Sigmoid colon (tissue), 7 donors: Measurements from ENCODE around the gene NCKAP5. TPM values are rescaled to one million over a fixed set of nuclear protein-coding genes. Genes with fewer than 3 reads are reported as not detected.

ENCODE experiments used
- DNase-seq: peaks from one replicate; pipeline ENCODE4 v3.0.0-alpha.2; 2019
- H3K27ac ChIP-seq, 4 donors: fragments of 200-600 bp; sonication (generic); one replicate each; pipeline ENCODE4 v1.5.1; 2016 to 2019; ENCODE audit warnings: mild to moderate bottlenecking in 1 of 4
- H3K27me3 ChIP-seq, 3 donors: fragments of 200-600 bp; sonication (generic); one replicate each; pipeline ENCODE4 v1.5.1; 2019; ENCODE audit warnings: mild to moderate bottlenecking in 1 of 3
- H3K36me3 ChIP-seq, 4 donors: fragments of 200-600 bp; sonication (generic); one replicate each; pipeline ENCODE4 v1.5.1; 2016 to 2019
- H3K4me1 ChIP-seq, 4 donors: fragments of 200-600 bp; sonication (generic); one replicate each; pipeline ENCODE4 v1.5.1; 2017 to 2019
- H3K4me3 ChIP-seq, 4 donors: fragments of 200-600 bp; sonication (generic); one replicate each; pipeline ENCODE4 v1.5.1; 2017 to 2019; ENCODE audit warnings: mild to moderate bottlenecking in 2 of 4, moderate library complexity in 1 of 4
- H3K9me3 ChIP-seq, 4 donors: fragments of 200-600 bp in 3 of 4; sonication (generic) in 3 of 4; one replicate each; pipeline versions ENCODE4 v1.5.1 to v1.6.1; 2013 to 2019
- CTCF ChIP-seq, 4 experiments: fragments of 450-650 bp in 3 of 4; fragments of 200-600 bp in 1 of 4; IDR thresholded peaks; one replicate each; pipeline ENCODE4 v1.5.1; 2016 to 2019; ENCODE audit warnings: antibody characterized with exemption in 4 of 4, mild to moderate bottlenecking in 3 of 4, moderate library complexity in 2 of 4
- EP300 ChIP-seq, 4 donors: sonication (generic); formaldehyde crosslinking; IDR thresholded peaks; one replicate each; pipeline ENCODE4 v1.6.1; 2017; ENCODE audit warnings: antibody characterized with exemption in 4 of 4
- POLR2A ChIP-seq, 2 donors: fragments of 450-650 bp; IDR thresholded peaks; one replicate each; pipeline ENCODE4 v1.6.1; 2016; ENCODE audit warnings: antibody characterized with exemption in 2 of 2, mild to moderate bottlenecking in 2 of 2, moderate library complexity in 2 of 2
- POLR2AphosphoS5 ChIP-seq, 4 donors: sonication (generic); formaldehyde crosslinking; IDR thresholded peaks; one replicate each; pipeline ENCODE4 v1.6.1; 2017; ENCODE audit warnings: antibody characterized with exemption in 4 of 4
- WGBS, 2 donors: extraction: QIAGEN DNeasy Blood & Tissue Kit; methylation state at CpG; one replicate each; pipeline ENCODE4 v1.1.7; 2013; 5-methylcytosine and 5-hydroxymethylcytosine counted together
- intact Hi-C: fragments of 100-400 bp; cut with DNase I; formaldehyde crosslinking; loops from one replicate; pipeline ENCODE4 v1.15.1; 2023
- polyA plus RNA-seq, 3 donors: library from polyadenylated mRNA; stranded (reverse); fragments of 200-250 nt; gene quantifications; one replicate each; pipeline ENCODE4 v1.2.3, GENCODE V29; 2013
- total RNA-seq, 4 donors: library from RNA; depleted of rRNA; stranded (reverse); fragments of >200 nt; gene quantifications; one replicate each; pipeline ENCODE4 v1.1.0, GENCODE V29; 2016
- donor health status: healthy with polysubstance abuse.
- donor health status: Bipolar disorder and iron deficiency.
- donor health status: healthy.

Gene NCKAP5
- total and polyA plus RNA-seq, 7 donors, result under 0.01 to 3.7 (median 0.60) TPM

- intact Hi-C loops, result no loop called here
- TF ChIP-seq POLR2AphosphoS5 (IDR thresholded peaks at IDR 0.05) (no peak), EP300 (IDR thresholded peaks at IDR 0.05) (no peak), POLR2A (IDR thresholded peaks at IDR 0.05) (no peak), CTCF (IDR thresholded peaks at IDR 0.05) (no peak)
- WGBS, 2 donors, result 87 to 96% methylated on average over 1 of the region's 1 CpG
Measured at GRCh38 chr2:133360882-133361281, 207.4 kb downstream of the NCKAP5 start.

GRCh38 chr2:133360190-133360589 is 208.1 kb downstream of the NCKAP5 start:
- H3K36me3 ChIP-seq, result no peaks in the 10 kb centered on the region
- no peak overlapping the region for H3K27ac ChIP-seq
- no peak for DNase-seq
- TF ChIP-seq POLR2AphosphoS5 (IDR thresholded peaks at IDR 0.05), result no peak
- TF ChIP-seq POLR2A (IDR thresholded peaks at IDR 0.05), result no peak
- no peak for TF ChIP-seq CTCF (IDR thresholded peaks at IDR 0.05)
- TF ChIP-seq EP300 (IDR thresholded peaks at IDR 0.05), result no peak
- no peak overlapping the region for H3K4me3 ChIP-seq
- H3K9me3 ChIP-seq, result no peaks in the 10 kb centered on the region
- no peaks in the 10 kb centered on the region for H3K27me3 ChIP-seq
- 84 to 86% methylated on average over 3 of the region's 3 CpGs for WGBS, 2 donors
- intact Hi-C loops, result no loop called here
- H3K4me1 ChIP-seq, result no peaks in the 10 kb centered on the region

More at GRCh38 chr2:133360882-133361281, 207.4 kb downstream of the NCKAP5 start:
- Histone ChIP-seq H3K27me3 (no peaks in the 10 kb centered on the region), H3K27ac (no peak overlapping the region), H3K9me3 (no peaks in the 10 kb centered on the region), H3K4me3 (no peak overlapping the region), H3K36me3 (no peaks in the 10 kb centered on the region), H3K4me1 (no peaks in the 10 kb centered on the region)
- no peak for DNase-seq

GRCh38 chr2:133352719-133353118 is 215.5 kb downstream of the NCKAP5 start:
- H3K27me3 ChIP-seq, result no peaks in the 10 kb centered on the region
- H3K36me3 ChIP-seq, result no peaks in the 10 kb centered on the region
- TF ChIP-seq POLR2AphosphoS5 (IDR thresholded peaks at IDR 0.05) (peak; percentile 22 to 54 (median 36)), EP300 (IDR thresholded peaks at IDR 0.05) (no peak)
- intact Hi-C loops, result no loop called here
- H3K4me3 ChIP-seq, result no peak overlapping the region
- no peaks in the 10 kb centered on the region for H3K4me1 ChIP-seq
- WGBS, 2 donors, result 81 to 84% methylated on average over 1 of the region's 1 CpG
- DNase-seq, result peak; percentile 69
- no peaks in the 10 kb centered on the region for H3K9me3 ChIP-seq
- H3K27ac ChIP-seq, result no peak overlapping the region

GRCh38 chr2:133346654-133347053 is 221.6 kb downstream of the NCKAP5 start:
- no peak overlapping the region for H3K4me3 ChIP-seq
- TF ChIP-seq CTCF (IDR thresholded peaks at IDR 0.05) (no peak), EP300 (IDR thresholded peaks at IDR 0.05) (no peak), POLR2A (IDR thresholded peaks at IDR 0.05) (no peak), POLR2AphosphoS5 (IDR thresholded peaks at IDR 0.05) (no peak)
- no peaks in the 10 kb centered on the region for H3K9me3 ChIP-seq
- no peaks in the 10 kb centered on the region for H3K36me3 ChIP-seq
- no peaks in the 10 kb centered on the region for H3K27me3 ChIP-seq
- WGBS, 2 donors, result 81 to 87% methylated on average over 4 of the region's 4 CpGs
- no peaks in the 10 kb centered on the region for H3K4me1 ChIP-seq
- intact Hi-C loops, result no loop called here
- no peak for DNase-seq
- no peak overlapping the region for H3K27ac ChIP-seq

GRCh38 chr2:133345638-133346037 is 222.6 kb downstream of the NCKAP5 start:
- Histone ChIP-seq H3K4me3 (no peak overlapping the region), H3K27ac (no peak overlapping the region), H3K4me1 (no peaks in the 10 kb centered on the region), H3K36me3 (no peaks in the 10 kb centered on the region), H3K27me3 (no peaks in the 10 kb centered on the region), H3K9me3 (no peaks in the 10 kb centered on the region)
- 96 to 99% methylated on average over 1 of the region's 1 CpG for WGBS, 2 donors
- DNase-seq, result no peak
- no peak for TF ChIP-seq POLR2A (IDR thresholded peaks at IDR 0.05)
- no peak for TF ChIP-seq CTCF (IDR thresholded peaks at IDR 0.05)
- no peak for TF ChIP-seq EP300 (IDR thresholded peaks at IDR 0.05)
- no peak for TF ChIP-seq POLR2AphosphoS5 (IDR thresholded peaks at IDR 0.05)
- intact Hi-C loops, result no loop called here
